GM21825 (cell line): ENCODE measurements around the gene GIPR.
"Not testable (repeated sequence)": the region's sequence is repeated elsewhere in the genome, so short reads cannot be mapped to it uniquely, and the experiment has no call there.

Experiments used
- ATAC-seq: cut with Tn5 transposase; IDR thresholded peaks from one replicate; pipeline ENCODE4 v1.9.1; 2021; ENCODE audit warnings: mild to moderate bottlenecking, moderate library complexity; ENCODE audit not compliant: unreplicated experiment

The GIPR gene

DNA sequence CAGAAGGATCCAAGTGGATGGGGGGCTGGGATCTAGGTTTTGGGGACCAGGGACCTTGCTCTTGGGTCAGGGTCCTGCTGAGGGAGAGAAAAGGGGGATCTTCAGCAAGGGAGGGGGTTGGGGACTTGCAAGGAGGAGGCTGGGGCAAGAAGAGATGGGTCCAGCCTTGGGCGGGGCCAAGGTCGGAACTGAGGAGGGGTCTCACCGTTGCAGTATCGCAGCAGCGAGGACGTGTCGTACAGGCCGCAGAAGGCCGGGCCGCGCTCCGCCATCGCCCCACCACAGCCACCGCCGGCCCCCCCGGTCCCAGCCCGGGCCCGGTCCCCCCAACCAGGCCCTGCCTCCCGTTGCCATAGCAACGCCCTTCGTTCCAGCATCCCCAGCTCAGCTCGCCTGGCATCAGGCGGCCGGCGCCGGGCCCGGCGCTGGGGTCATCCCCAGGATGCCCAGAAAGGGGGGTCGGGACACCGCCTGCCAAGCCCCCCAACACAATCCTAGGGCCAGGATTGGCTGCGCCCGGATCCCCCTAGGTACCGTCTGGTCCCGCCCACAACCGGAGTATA lies 22.9 kb upstream of the GIPR start:
- ATAC-seq = no peak

DNA sequence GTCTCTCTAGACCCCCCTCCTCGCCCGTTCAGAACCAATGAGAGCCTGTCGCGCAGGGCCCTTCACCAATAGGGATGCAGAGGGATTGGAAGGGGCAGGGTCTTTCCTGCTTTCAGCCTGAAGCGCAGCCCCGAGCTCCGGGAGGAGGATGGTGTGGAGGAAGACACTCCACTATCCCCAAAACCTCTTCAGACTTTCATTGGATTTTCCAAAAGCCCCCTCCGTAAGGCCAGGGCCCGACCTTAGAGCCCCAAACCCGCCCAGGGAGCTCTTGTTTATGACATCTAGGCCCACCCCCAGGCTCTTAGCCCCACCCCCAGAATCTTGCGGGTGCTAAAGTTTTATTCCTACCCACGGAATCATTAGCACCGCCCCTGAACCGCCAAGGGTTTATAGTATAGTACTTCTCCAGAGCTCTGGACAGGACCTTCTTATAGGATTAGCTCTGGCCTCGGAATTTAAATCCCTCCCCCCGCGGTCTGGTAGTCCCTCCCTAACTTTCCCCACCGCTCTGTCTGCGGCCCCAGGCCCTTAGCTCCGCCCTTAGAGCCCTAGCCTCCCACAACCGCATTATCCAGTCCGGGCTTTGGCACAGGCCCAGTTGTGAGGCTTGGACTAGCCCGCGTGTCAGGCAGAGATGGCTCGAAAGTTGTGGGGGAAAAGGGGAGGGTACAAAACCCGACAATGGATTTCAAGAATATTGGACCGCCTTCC lies 22.2 kb upstream of the GIPR start:
- no peak for ATAC-seq

DNA sequence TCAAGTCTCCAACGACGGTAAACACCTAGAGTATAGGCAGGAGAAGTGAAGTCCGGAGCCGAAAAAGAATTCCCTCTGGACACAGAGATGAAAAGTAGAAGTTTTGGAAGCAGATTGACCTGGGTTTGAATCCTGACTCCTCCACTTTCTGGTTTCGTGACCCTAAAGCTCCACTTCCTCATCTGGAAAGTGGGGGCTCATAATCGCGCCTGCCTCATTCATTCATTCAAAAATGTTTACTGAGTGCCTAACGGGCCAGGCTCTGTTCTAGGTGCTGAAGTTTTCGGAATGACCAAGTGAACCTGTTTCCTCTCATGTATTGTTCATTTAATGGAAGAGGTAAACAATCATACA lies 21.7 kb upstream of the GIPR start:
- ATAC-seq = no peak

DNA sequence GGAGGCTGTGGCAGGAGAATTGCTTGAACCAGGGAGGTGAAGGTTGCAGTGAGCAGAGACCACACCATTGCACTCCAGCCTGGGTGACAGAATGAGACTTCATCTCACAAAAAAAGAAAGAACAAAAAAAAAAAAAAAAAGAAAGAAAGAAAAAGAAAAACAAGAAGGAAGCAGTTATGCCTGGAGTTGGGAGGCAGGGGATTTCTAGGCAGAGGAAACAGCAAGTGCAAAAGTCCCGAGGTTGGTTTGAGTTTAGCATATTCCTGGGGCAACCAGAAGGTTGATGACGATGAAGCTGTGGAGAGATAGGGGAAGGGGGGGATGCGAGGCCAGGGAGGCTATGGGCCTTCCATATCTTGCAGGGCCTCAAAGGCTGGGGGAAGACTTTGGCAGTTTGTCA lies 17.3 kb upstream of the GIPR start:
- no peak for ATAC-seq

DNA sequence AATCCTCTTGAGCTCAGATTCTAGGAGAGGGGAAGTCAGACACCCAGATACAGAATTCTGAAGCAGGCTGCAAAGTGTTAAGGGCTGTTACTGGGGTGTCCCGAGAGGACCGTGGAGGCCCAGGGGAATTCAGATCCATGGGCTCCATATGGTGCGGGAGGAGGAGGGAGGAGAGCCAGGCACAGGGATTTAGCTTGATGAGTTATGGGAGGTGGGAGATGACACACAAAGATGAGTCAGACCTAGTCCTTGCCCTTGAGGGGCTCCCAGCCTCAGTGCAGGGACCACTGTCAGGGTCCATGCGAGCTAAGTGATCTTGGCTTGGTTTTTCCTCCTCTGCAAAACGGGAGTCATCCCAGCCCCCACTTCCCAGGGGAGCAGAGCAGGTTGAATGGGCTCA lies 14.4 kb upstream of the GIPR start:
- no peak for ATAC-seq

DNA sequence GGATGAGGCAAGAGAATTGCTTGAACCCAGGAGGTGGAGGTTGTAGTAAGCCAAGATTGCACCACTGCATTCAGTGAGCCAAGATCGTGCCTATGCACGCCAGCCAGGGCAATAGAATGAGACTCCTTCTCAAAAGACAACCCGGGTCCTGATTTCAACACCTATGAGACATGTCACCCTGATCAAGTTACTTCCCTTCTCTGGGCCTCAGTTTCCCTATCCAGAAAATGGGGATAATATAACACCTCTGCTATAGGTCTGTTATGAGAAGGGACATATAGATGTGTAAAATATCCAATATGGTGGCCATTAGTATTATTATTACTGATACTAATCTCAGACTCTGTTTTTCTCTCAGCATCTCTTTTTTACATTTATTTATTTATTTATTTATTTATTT lies 12.9 kb upstream of the GIPR start:
- ATAC-seq = no peak

DNA sequence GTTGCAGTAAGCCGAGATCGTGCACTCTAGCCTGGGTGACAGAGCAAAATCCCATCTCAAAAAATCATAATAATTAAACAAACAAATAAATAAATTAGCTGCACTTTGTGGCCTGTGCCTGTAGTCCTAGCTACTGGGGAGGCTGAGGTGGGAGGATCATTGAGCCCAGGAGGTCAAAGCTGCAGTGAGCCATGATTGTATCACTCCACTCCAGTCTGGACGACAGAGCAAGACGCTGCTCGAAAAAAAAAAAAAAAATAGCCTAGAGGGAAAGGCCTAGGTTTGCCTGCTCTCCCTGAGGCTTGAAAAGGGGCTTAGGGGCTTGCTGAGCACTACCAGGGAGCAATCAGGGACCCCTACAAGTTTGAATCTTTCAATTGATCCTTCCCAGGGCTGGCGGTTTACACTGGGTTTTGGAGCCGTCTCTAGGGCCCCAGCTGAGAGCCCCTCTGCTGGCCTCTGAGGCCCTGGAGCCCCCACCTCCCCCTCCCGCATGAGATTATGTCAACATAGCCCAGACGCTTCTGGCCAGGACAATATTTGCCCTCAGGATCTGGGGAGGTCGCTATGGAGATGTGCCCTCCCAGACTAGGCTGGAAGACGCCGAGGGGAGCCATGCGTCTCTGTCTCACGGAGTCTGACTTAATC lies 10.4 kb upstream of the GIPR start:
- ATAC-seq = no peak

DNA sequence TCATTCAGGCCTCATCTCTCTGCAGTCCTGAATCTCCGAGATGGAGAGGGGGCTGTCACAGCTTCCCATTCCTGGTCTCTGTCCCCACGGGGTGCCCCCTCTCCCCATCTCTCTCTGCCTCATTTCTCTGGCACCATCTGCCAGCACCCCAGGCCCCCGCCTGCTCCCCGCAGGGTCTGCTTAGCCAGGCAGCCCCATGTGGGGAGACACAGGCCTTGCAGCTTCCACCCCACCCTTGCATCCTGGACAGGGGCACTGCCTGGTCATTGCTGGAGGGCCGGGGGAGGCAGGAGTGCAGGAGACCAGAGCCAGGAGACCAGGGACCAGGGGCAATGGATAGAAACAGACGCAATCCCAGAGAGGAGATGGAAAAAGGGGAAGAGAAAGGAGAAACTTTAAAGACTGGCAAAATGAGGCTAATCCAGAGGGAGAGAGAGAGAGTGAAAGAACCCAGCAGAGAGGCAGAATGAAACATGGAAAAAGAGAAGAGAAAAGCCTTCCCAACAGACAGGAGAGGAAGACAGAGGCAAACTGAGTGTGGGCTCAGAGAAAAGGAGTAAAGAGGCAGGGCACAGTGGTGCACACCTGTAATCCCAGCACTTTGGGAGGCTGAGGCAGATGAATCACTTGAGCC lies 8.8 kb upstream of the GIPR start:
- ATAC-seq = no peak

DNA sequence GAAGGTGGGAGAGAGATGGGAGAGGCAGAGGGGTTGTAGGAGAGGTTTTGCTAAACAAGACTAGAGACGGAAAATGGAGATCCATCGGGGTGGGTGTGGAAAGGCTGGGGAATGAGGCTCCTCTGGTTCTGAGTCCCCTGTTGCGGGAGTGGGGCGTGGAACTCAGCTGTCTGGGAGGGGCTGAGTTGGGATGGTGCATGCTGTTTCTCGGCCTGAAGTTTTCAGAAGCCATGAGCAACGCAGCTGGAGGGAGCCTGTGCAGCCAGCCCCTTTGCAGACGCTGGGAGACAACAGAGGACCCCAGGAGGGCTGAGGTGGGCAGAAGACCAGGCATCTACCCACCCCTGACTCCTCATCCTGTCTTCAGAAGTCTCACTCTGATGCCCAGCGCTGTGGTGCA lies 7.4 kb upstream of the GIPR start:
- no peak for ATAC-seq

DNA sequence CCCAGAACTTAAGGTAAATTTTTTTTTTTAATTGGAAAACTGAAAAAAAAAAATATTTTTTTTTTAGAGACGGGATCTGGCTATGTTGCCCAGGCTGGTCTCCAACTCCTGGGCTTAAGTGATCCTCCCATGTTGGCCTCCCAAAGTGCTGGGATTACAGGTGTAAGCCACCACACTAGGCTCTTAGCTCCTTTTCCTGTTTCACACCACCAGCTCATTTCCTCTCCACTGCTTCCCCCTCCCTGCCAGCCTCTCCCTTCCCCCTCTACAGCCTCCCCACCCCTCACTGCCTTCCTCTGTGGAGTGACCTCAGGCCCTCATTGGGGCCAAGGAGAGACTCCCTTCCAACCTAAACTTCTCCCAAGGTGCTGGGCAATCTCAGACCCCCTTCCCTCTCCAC lies 4.2 kb upstream of the GIPR start:
- no peak for ATAC-seq

DNA sequence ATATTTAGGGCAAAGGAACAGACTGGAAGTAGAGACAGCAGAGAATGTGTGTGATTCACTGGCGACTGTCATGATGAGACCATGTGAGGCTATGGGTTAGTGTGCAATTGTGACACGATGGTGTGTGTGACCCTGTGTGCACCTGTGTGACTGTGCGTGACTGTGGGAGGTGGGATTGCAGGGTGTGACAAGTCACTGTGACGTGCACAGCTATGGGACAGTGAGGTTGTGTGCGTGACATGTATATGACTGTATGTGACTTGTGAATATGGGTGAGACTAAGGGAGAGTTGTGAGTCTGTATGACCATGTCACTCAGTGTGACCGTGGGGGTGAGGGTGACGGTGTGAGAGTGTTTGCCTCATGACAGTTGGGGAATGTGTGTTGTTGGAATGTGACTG lies 3.4 kb upstream of the GIPR start:
- ATAC-seq = no peak

DNA sequence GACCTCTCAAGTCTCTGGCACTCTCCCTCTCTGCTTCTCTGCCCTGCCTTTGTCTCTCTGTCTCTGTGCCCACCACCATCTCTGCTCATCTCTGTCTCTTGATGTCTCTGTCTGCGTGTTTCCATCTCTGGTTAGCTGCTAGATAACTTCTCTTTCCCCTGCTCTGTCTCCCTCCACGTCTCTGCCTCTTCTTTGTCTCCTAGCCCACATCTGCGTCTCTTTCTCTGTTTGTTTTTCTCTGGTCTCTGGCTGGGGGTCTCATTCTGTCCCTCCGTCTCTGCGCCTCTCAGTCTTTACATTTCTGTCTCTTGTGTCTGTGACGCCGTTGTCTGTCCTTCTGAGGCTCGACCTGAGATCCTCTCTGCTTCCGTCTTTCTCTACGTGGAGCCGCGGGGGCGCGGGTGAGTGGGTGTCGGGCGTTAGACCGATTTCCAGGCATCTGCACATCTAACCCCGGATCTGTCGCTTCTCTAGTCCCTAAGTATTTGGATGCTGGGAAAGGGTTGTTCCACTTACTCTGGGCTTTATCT lies 386 bp downstream of the GIPR start:
- peak; percentile 2 for ATAC-seq

DNA sequence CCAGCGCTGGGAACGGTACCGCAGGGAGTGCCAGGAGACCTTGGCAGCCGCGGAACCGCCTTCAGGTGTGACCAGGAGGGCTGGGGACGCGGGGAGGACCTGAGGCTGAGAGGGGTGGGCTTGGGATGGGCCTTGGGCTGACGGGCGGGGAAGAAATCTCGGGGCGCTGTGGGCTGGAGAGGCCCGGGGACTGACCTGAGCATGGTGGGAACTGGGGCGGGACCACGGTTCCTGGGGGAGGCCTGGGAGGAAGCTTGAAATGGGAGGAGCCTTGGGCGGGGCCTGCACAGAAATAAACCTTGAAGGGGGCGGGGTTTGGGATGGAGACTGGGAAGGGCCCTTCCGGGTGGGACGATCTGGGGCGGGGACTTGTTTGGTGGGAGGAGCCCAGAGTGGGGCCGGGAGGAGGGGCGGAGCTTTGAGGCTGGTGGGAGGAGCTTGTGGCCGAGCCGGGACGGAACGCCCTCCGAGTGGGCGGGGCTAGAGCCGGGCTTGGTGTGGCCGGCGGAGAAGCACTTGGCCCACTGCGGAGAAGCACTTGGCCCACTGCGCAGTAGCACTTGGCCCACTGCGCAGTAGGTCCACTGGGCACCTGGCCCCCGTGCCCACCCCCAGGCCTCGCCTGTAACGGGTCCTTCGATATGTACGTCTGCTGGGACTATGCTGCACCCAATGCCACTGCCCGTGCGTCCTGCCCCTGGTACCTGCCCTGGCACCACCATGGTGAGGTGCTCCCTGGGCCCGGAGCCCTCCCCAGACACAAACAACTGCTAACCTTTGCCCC lies 2.8 kb downstream of the GIPR start:
- peak; percentile 52 for ATAC-seq

DNA sequence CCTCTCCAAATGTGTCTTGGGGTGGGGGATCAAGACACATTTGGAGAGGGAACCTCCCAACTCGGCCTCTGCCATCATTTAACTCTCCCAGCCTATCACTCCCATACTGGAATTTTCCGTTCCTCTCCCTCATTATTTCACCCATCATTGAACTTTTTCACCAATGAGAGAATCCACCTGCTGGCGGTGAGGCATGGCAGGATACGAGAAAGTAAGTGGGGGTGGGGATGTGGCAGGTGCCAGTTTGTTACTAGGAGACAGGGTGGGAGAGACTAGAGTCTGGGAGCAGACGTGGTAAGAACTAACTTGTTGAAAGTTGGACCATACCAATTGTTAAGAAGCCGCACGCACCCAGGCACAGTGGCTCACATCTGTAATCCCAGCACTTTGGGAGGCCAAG lies 6.9 kb downstream of the GIPR start:
- ATAC-seq = no peak

DNA sequence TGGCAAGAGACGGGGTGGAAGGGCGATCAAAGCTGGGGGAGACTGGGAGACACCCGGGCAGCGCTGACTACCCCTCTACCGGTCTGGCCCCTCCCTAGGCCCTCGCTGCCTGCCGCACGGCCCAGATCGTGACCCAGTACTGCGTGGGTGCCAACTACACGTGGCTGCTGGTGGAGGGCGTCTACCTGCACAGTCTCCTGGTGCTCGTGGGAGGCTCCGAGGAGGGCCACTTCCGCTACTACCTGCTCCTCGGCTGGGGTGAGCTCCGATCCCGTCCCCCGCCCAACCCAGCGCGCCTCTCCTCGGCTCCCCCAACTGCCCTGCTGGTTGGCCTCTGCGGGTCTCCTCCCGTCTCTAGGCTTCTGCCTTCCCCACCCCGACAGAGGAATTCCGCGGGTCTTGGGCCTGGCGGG lies 8.8 kb downstream of the GIPR start:
- ATAC-seq = peak; percentile 18

DNA sequence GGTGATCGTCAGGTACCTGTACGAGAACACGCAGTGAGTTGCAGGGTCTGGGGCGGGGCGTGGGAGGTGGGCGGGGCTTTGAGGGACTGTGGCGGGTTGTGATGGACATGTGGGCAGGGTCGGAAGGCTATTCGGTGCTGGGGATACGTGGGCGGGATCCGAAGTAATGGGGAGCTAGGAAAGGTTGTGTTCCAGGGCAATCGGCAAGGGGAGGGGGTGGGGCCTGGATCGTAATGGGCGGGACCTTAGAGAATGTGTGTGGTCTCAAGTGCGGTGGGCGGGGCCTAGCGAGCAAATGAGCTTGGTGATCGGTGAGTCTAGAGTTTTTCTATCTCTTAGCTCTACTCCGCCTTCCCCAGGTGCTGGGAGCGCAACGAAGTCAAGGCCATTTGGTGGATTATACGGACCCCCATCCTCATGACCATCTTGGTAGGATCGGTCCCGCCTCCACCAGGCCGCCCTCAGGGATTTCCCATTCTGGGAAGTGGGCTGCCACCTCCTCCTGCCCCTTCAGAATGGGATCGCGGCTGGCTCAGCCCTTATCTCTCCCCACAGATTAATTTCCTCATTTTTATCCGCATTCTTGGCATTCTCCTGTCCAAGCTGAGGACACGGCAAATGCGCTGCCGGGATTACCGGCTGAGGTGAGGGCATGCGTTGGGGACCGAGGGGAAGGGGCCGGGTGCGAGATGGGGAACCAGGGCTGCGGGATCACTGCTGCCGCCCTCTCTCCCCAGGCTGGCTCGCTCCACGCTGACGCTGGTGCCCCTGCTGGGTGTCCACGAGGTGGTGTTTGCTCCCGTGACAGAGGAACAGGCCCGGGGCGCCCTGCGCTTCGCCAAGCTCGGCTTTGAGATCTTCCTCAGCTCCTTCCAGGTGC lies 9.6 kb downstream of the GIPR start:
- ATAC-seq = peak; percentile 40

DNA sequence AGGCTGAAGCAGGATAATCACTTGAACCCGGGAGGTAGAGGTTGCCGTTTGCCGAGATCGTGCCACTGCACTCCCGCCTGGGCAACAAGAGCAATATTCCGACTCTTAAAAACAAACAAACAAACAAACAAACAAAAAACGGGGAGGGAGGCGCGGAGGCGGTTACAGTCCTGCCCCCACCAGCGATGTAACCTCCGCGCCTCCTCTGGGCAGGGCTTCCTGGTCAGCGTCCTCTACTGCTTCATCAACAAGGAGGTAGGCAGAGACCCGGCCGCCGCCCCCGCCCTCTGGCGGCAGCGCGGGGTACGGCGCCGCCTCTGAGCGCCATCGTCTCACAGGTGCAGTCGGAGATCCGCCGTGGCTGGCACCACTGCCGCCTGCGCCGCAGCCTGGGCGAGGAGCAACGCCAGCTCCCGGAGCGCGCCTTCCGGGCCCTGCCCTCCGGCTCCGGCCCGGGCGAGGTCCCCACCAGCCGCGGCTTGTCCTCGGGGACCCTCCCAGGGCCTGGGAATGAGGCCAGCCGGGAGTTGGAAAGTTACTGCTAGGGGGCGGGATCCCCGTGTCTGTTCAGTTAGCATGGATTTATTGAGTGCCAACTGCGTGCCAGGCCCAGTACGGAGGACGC lies 13.5 kb downstream of the GIPR start:
- ATAC-seq = peak; percentile 72

DNA sequence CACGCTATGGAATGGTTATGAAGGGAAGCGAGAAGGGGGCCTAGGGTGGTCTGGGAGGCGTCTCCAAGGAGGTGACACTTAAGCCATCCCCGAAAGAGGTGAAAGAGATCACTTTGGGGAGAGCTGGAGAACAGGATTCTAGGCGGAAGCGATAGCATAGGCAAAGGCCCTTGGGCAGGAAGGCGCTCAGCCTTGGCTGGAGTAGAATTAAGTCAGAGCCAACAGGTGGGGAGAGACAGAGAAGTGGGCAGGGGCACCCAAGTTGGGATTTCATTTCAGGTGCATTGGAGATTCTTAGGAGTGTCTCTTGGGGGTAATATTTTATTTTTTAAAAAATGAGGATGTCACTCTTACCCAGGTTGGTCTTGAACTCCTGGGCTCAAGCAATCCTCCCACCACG lies 14.1 kb downstream of the GIPR start:
- no peak for ATAC-seq

DNA sequence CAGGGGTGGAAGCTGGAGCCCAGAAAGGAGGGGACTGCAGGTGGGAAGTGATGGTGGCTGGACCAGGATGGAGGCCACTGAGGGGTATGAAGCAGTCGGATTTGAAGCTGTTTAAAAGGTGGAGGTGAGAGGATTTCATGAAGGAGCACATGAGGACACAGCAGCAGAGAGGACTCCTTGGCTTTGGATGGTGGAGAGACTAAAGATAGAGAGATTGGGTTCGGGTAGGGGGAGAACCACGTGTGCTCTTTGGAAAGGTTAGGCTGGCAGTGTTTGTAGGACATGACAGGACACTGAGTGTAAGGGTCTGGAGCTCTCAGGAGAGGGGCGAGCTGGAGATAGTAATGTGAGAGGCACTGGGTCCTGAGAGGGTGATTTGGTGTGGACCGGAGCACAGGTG lies 14.9 kb downstream of the GIPR start:
- no peak for ATAC-seq

DNA sequence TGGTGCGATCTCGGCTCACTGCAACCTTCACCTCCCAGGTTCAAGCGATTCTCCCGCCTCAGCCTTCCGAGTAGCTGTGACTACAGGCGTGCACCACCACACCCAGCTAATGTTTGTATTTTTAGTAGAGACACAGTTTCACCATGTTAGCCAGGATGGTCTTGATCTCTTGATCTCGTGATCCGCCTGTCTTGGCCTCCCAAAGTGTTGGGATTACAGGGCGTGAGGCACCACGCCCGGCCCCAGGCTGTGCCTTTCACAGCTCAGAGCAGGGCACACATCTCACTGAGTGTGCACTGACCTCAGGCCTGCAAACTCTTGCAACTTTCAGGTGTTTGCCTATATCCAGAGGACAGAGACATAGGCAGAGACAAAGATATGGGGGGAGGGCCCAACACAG lies 17.0 kb downstream of the GIPR start:
- not testable (repeated sequence) for ATAC-seq
